Measurements from ENCODE around the gene LOXL3. TPM values are rescaled to one million over a fixed set of nuclear protein-coding genes. Genes with fewer than 3 reads are reported as not detected.

Gene LOXL3
- total RNA-seq, 1 experiment from 2014 or later, result 0.88 TPM

- ChIA-PET CTCF (no interaction called here), POLR2A (ENCODE audit: low non-redundant PET) (no interaction called here)
- Histone ChIP-seq H3K9me3 (ENCODE audit: low read depth, low read length, poor library complexity, severe bottlenecking) (no peaks in the 10 kb centered on the region), H3K27ac (ENCODE audit: low read depth, low read length, poor library complexity, severe bottlenecking) (no peak overlapping the region), H3K4me1 (ENCODE audit: insufficient read depth, low read length, poor library complexity, severe bottlenecking) (peaks cover 4% of the 10 kb centered on the region), H3K4me3 (ENCODE audit: low read depth, low read length, poor library complexity, severe bottlenecking) (no peak overlapping the region), H3K36me3 (ENCODE audit: insufficient read depth, low read length, poor library complexity, severe bottlenecking) (no peaks in the 10 kb centered on the region), H3K27me3 (replicated peaks; ENCODE audit: insufficient read depth, low read depth, low read length, poor library complexity) (peaks cover 17% of the 10 kb centered on the region)
- TF ChIP-seq CTCF (conservative IDR thresholded peaks at IDR 0.05; ENCODE audit: low read depth, low read length), result no peak
- no peak for TF ChIP-seq EZH2 (IDR thresholded peaks at IDR 0.05; ENCODE audit: borderline replicate concordance, low read depth, low read length, poor library complexity, severe bottlenecking)
- DNase-seq (ENCODE audit: low spot score), result no peak
- no TSS peak for BruUV-seq (replicated peaks)
- intact Hi-C loops (cut with micrococcal nuclease; ENCODE audit: unreplicated experiment), result no loop called here
Measured at GRCh38 chr2:74542978-74543377, 10.8 kb downstream of the LOXL3 start.

GRCh38 chr2:74540291-74540690 is 13.5 kb downstream of the LOXL3 start:
- intact Hi-C loops (cut with micrococcal nuclease; ENCODE audit: unreplicated experiment), result no loop called here
- Histone ChIP-seq H3K36me3 (ENCODE audit: insufficient read depth, low read length, poor library complexity, severe bottlenecking) (no peaks in the 10 kb centered on the region), H3K27me3 (replicated peaks; ENCODE audit: insufficient read depth, low read depth, low read length, poor library complexity) (peaks cover 10% of the 10 kb centered on the region), H3K9me3 (ENCODE audit: low read depth, low read length, poor library complexity, severe bottlenecking) (no peaks in the 10 kb centered on the region), H3K4me3 (ENCODE audit: low read depth, low read length, poor library complexity, severe bottlenecking) (no peak overlapping the region), H3K27ac (ENCODE audit: low read depth, low read length, poor library complexity, severe bottlenecking) (no peak overlapping the region), H3K4me1 (ENCODE audit: insufficient read depth, low read length, poor library complexity, severe bottlenecking) (peaks cover 4% of the 10 kb centered on the region)
- TF ChIP-seq CTCF (conservative IDR thresholded peaks at IDR 0.05; ENCODE audit: low read depth, low read length), result no peak
- TF ChIP-seq EZH2 (IDR thresholded peaks at IDR 0.05; ENCODE audit: borderline replicate concordance, low read depth, low read length, poor library complexity, severe bottlenecking), result no peak
- ChIA-PET POLR2A (ENCODE audit: low non-redundant PET) (no interaction called here), CTCF (no interaction called here)
- no TSS peak for BruUV-seq (replicated peaks)
- no peak for DNase-seq (ENCODE audit: low spot score)

- intact Hi-C loops (cut with micrococcal nuclease; ENCODE audit: unreplicated experiment), result loop anchor here (10.0 kb wide), 1 partner anchor 204 kb away; no protein-coding TSS in a partner anchor
- DNase-seq (ENCODE audit: low spot score), result no peak
- no TSS peak for BruUV-seq (replicated peaks)
Measured at GRCh38 chr2:74538881-74539339, 14.8 kb downstream of the LOXL3 start.

More at GRCh38 chr2:74538881-74539339, 14.8 kb downstream of the LOXL3 start:
- Histone ChIP-seq H3K4me3 (ENCODE audit: low read depth, low read length, poor library complexity, severe bottlenecking) (no peak overlapping the region), H3K36me3 (ENCODE audit: insufficient read depth, low read length, poor library complexity, severe bottlenecking) (no peaks in the 10 kb centered on the region), H3K9me3 (ENCODE audit: low read depth, low read length, poor library complexity, severe bottlenecking) (no peaks in the 10 kb centered on the region), H3K27ac (ENCODE audit: low read depth, low read length, poor library complexity, severe bottlenecking) (no peak overlapping the region), H3K4me1 (ENCODE audit: insufficient read depth, low read length, poor library complexity, severe bottlenecking) (peaks cover 4% of the 10 kb centered on the region), H3K27me3 (replicated peaks; ENCODE audit: insufficient read depth, low read depth, low read length, poor library complexity) (peaks cover 10% of the 10 kb centered on the region)
- TF ChIP-seq EZH2 (IDR thresholded peaks at IDR 0.05; ENCODE audit: borderline replicate concordance, low read depth, low read length, poor library complexity, severe bottlenecking) (no peak), CTCF (conservative IDR thresholded peaks at IDR 0.05; ENCODE audit: low read depth, low read length) (no peak)
- CTCF ChIA-PET, result no interaction called here
- POLR2A ChIA-PET (ENCODE audit: low non-redundant PET), result no interaction called here
